DOHH2 (cell line): Measurements from ENCODE around the gene VSIG10L2.

ENCODE experiments used
- H3F3A ChIP-seq: fragments of 200-600 bp; sonication (generic), shearing (Covaris generic); 2 replicates; pipeline ENCODE4 v1.6.0; 2016; ENCODE audit warnings: antibody characterized with exemption, mild to moderate bottlenecking; ENCODE audit not compliant: control insufficient read depth, insufficient read depth
- H3K27ac ChIP-seq: fragments of 200-600 bp; sonication (generic); 2 replicates; pipeline ENCODE4 v1.5.1; 2014; ENCODE audit warnings: low read depth, mild to moderate bottlenecking, low read length, moderate library complexity
- H3K27me3 ChIP-seq: fragments of 200-600 bp; sonication (generic); 2 replicates; pipeline ENCODE4 v1.6.1; 2014; ENCODE audit warnings: mild to moderate bottlenecking, low read length, mixed read lengths; ENCODE audit not compliant: control insufficient read depth
- H3K36me3 ChIP-seq: fragments of 200-600 bp; sonication (generic); 2 replicates; pipeline ENCODE4 v1.6.1; 2014; ENCODE audit warnings: mild to moderate bottlenecking, low read length, moderate library complexity, mixed read lengths; ENCODE audit not compliant: control insufficient read depth
- H3K4me1 ChIP-seq: fragments of 200-600 bp; sonication (generic); 2 replicates; pipeline ENCODE4 v1.6.1; 2014; ENCODE audit warnings: mild to moderate bottlenecking, low read length, mixed read lengths; ENCODE audit not compliant: control insufficient read depth
- H3K4me2 ChIP-seq: fragments of 200-600 bp; sonication (generic); 2 replicates; pipeline ENCODE4 v1.6.0; 2014; ENCODE audit warnings: mild to moderate bottlenecking, low read length, moderate library complexity
- H3K4me3 ChIP-seq: fragments of 200-600 bp; sonication (generic); 2 replicates; pipeline ENCODE4 v1.5.1; 2014; ENCODE audit warnings: mild to moderate bottlenecking, low read length, mixed read lengths
- H3K79me2 ChIP-seq: fragments of 200-600 bp; sonication (generic); 2 replicates; pipeline ENCODE4 v1.6.1; 2014; ENCODE audit warnings: mild to moderate bottlenecking, low read length, mixed read lengths; ENCODE audit not compliant: control insufficient read depth
- H3K9me2 ChIP-seq: fragments of 200-600 bp; sonication (generic); replicated peaks from 2 replicates; pipeline ENCODE4 v1.6.1; 2014; ENCODE audit warnings: mild to moderate bottlenecking, low read length, mixed read lengths; ENCODE audit not compliant: control insufficient read depth
- H3K9me3 ChIP-seq: fragments of 200-600 bp; sonication (generic); 2 replicates; pipeline ENCODE4 v1.6.1; 2014; ENCODE audit warnings: antibody characterized with exemption, low read length, mixed read lengths; ENCODE audit not compliant: control insufficient read depth, insufficient read depth
- H4K20me1 ChIP-seq: fragments of 200-600 bp; sonication (generic); 2 replicates; pipeline ENCODE4 v1.6.0; 2014; ENCODE audit warnings: low read depth, mild to moderate bottlenecking, antibody characterized with exemption, low read length, moderate library complexity; ENCODE audit not compliant: control insufficient read depth, insufficient read depth
- EZH2phosphoT487 ChIP-seq: fragments of 200-600 bp; sonication (generic); IDR thresholded peaks from 2 replicates; pipeline ENCODE4 v1.6.1; 2017; ENCODE audit warnings: borderline replicate concordance, mild to moderate bottlenecking, antibody characterized with exemption, low read length, moderate library complexity, mixed read lengths
- TF ChIP-seq, protein P1 (sequence below): fragments of 200-600 bp; sonication (generic); IDR thresholded peaks from one replicate; pipeline ENCODE4 v1.5.1; 2014; ENCODE audit warnings: antibody characterized with exemption, mild to moderate bottlenecking, low read depth, low read length; ENCODE audit not compliant: poor library complexity, severe bottlenecking

VSIG10L2 gene

GRCh38 chr11:125929445-125930075 is 16.3 kb upstream of the VSIG10L2 start:
- Histone ChIP-seq H3K4me3 (no peak overlapping the region), H3K36me3 (no peaks in the 10 kb centered on the region), H3K9me3 (no peaks in the 10 kb centered on the region), H3K4me2 (no peak overlapping the region), H3K27me3 (peaks cover 39% of the 10 kb centered on the region), H4K20me1 (no peaks in the 10 kb centered on the region), H3F3A (no peaks in the 10 kb centered on the region), H3K9me2 (no peaks in the 10 kb centered on the region), H3K4me1 (no peaks in the 10 kb centered on the region), H3K79me2 (no peaks in the 10 kb centered on the region), H3K27ac (no peak overlapping the region)
- TF ChIP-seq EZH2phosphoT487 = no peak
- TF ChIP-seq, protein P1, sequence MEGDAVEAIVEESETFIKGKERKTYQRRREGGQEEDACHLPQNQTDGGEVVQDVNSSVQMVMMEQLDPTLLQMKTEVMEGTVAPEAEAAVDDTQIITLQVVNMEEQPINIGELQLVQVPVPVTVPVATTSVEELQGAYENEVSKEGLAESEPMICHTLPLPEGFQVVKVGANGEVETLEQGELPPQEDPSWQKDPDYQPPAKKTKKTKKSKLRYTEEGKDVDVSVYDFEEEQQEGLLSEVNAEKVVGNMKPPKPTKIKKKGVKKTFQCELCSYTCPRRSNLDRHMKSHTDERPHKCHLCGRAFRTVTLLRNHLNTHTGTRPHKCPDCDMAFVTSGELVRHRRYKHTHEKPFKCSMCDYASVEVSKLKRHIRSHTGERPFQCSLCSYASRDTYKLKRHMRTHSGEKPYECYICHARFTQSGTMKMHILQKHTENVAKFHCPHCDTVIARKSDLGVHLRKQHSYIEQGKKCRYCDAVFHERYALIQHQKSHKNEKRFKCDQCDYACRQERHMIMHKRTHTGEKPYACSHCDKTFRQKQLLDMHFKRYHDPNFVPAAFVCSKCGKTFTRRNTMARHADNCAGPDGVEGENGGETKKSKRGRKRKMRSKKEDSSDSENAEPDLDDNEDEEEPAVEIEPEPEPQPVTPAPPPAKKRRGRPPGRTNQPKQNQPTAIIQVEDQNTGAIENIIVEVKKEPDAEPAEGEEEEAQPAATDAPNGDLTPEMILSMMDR = no peak

DNA sequence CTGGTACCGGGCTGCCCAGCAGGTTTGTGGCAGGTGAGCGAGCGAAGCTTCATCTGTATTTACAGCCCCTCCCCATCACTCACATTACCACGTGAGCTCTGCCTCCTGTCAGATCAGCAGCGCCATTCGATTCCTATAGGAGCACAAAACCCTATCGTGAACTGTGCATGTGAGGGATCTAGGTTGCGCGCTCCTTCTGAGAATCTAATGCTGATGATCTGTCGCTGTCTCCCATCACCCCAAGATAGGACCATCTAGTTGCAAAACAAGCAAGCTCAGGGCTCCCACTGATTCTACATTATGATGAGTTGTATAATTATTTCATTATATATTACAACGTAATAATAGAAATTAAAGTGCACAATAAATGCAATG is 15.8 kb upstream of the VSIG10L2 start:
- no peaks in the 10 kb centered on the region for H3F3A ChIP-seq
- H3K9me2 ChIP-seq = no peaks in the 10 kb centered on the region
- peaks cover 41% of the 10 kb centered on the region for H3K27me3 ChIP-seq
- no peaks in the 10 kb centered on the region for H3K36me3 ChIP-seq
- no peaks in the 10 kb centered on the region for H3K9me3 ChIP-seq
- no peak overlapping the region for H3K4me2 ChIP-seq
- H3K4me1 ChIP-seq = no peaks in the 10 kb centered on the region
- no peak overlapping the region for H3K27ac ChIP-seq
- TF ChIP-seq EZH2phosphoT487 = no peak
- TF ChIP-seq, protein P1 = no peak
- no peak overlapping the region for H3K4me3 ChIP-seq
- no peaks in the 10 kb centered on the region for H4K20me1 ChIP-seq
- H3K79me2 ChIP-seq = no peaks in the 10 kb centered on the region

- H3K9me3 ChIP-seq = no peaks in the 10 kb centered on the region
- TF ChIP-seq, protein P1 = no peak
- TF ChIP-seq EZH2phosphoT487 = no peak
- H3K79me2 ChIP-seq = no peaks in the 10 kb centered on the region
- H3K4me1 ChIP-seq = no peaks in the 10 kb centered on the region
- no peaks in the 10 kb centered on the region for H4K20me1 ChIP-seq
- no peaks in the 10 kb centered on the region for H3K9me2 ChIP-seq
- H3K27ac ChIP-seq = no peak overlapping the region
- no peak overlapping the region for H3K4me2 ChIP-seq
- no peak overlapping the region for H3K4me3 ChIP-seq
- peaks cover 35% of the 10 kb centered on the region for H3K27me3 ChIP-seq
- no peaks in the 10 kb centered on the region for H3F3A ChIP-seq
- H3K36me3 ChIP-seq = no peaks in the 10 kb centered on the region
Measured at GRCh38 chr11:125931116-125931515, 14.7 kb upstream of the VSIG10L2 start.

DNA sequence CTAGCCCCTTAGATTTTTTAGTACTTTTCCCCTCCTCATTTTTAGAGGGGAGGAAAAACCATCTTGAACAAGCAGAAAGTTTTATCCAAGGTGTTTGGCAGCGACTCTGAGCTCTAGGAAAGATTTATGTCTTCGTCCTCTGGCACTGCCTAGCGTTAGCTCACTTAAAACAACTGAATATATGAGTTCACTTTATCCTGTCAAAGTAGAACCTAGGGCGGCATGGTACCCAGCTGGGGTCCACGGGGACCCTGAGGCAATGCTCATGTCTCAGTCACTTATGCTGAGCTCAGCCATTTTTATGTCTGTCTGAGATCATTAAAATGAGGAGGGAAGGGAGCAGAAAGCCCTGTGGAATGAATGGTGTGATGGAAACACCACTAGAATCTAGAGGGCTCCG is 14.2 kb upstream of the VSIG10L2 start:
- Histone ChIP-seq H3K9me3 (no peaks in the 10 kb centered on the region), H3K36me3 (no peaks in the 10 kb centered on the region)
- TF ChIP-seq, protein P1 = no peak
- no peak for TF ChIP-seq EZH2phosphoT487

More for the DNA sequence above, 14.2 kb upstream of the VSIG10L2 start:
- Histone ChIP-seq H3K4me1 (no peaks in the 10 kb centered on the region), H3K27ac (no peak overlapping the region), H3K27me3 (peaks cover 33% of the 10 kb centered on the region), H3K4me3 (no peak overlapping the region), H3F3A (no peaks in the 10 kb centered on the region), H3K9me2 (no peaks in the 10 kb centered on the region), H3K4me2 (no peak overlapping the region), H3K79me2 (no peaks in the 10 kb centered on the region), H4K20me1 (no peaks in the 10 kb centered on the region)
